ENCODE measurements around the gene LSS.

- TF ChIP-seq CTCF (IDR thresholded peaks at IDR 0.05), result no peak
- no peak for TF ChIP-seq POLR2AphosphoS5 (IDR thresholded peaks at IDR 0.05)
- TF ChIP-seq POLR2A (IDR thresholded peaks at IDR 0.05), result no peak
- no peak for TF ChIP-seq EP300 (IDR thresholded peaks at IDR 0.05; ENCODE audit: low read depth)
These were observed 9.5 kb downstream of the LSS start for GRCh38 chr21:46218906-46219590.

All from transverse colon (tissue), 4 donors.